B cell (primary cell): ENCODE measurements around the gene TPST2. TPM values are rescaled to one million over a fixed set of nuclear protein-coding genes. Genes with fewer than 3 reads are reported as not detected.

Source experiments
- ATAC-seq: fragments of 200-7000 bp; cut with Tn5 transposase; one replicate; pipeline ENCODE4 v1.10.0; 2021; ENCODE audit warnings: low read depth, mild to moderate bottlenecking, moderate number of reproducible peaks, moderate library complexity
- CTCF ChIA-PET: fragments of 350-600 bp; sonication (Branson Sonifier 250); formaldehyde crosslinking; loops from one replicate; lab custom pipeline; 2021; ENCODE audit warnings: antibody characterized with exemption, inconsistent platforms; lab: Charles Lee
- POLR2A ChIA-PET: fragments of 350-600 bp; sonication (Branson Sonifier 250); formaldehyde crosslinking; loops from one replicate; lab custom pipeline; 2021; ENCODE audit warnings: antibody characterized with exemption; lab: Charles Lee
- DNase-seq: peaks from one replicate; pipeline ENCODE4 v3.0.0; 2013
- H2AFZ ChIP-seq: 2 replicates; pipeline ENCODE4 v1.6.1; 2012; ENCODE audit warnings: mild to moderate bottlenecking, low read depth, low read length; ENCODE audit not compliant: insufficient read depth, poor library complexity, severe bottlenecking
- H3K27ac ChIP-seq, 2 donors: 1 replicate in 1 of 2; 2 replicates in 1 of 2; pipeline ENCODE4 v1.5.1; 2012 to 2013; ENCODE audit warnings: low read length in 2 of 2, mild to moderate bottlenecking in 2 of 2, moderate library complexity in 1 of 2
- H3K27me3 ChIP-seq, 4 experiments: fragments of 200-600 bp in 1 of 4; sonication (generic) in 1 of 4; replicated peaks in 1 of 4; 1 replicate in 2 of 4; 2 replicates in 2 of 4; pipeline versions ENCODE4 v1.6.1 to v1.7.0; 2013 to 2016; ENCODE audit warnings: low read length in 3 of 4, mild to moderate bottlenecking in 2 of 4, mixed read lengths in 1 of 4, moderate library complexity in 1 of 4; ENCODE audit not compliant: insufficient read depth in 4 of 4, control insufficient read depth in 3 of 4; ENCODE audit errors: control extremely low read depth in 1 of 4
- H3K36me3 ChIP-seq, 2 experiments: replicated peaks in 1 of 2; 1 replicate in 1 of 2; 2 replicates in 1 of 2; pipeline versions ENCODE4 v1.6.1 to v1.7.1; 2013; ENCODE audit warnings: low read length in 1 of 2; ENCODE audit not compliant: insufficient read depth in 2 of 2, control insufficient read depth in 1 of 2; ENCODE audit errors: control extremely low read depth in 1 of 2, extremely low read depth in 1 of 2
- H3K4me1 ChIP-seq, 2 donors: fragments of 200-600 bp in 1 of 2; sonication (generic) in 1 of 2; 1 replicate in 1 of 2; 2 replicates in 1 of 2; pipeline versions ENCODE4 v1.5.1 to v1.6.1; 2013 to 2017; ENCODE audit warnings: low read length in 2 of 2; ENCODE audit not compliant: control insufficient read depth in 2 of 2, insufficient read depth in 2 of 2
- H3K4me2 ChIP-seq: replicated peaks from 2 replicates; pipeline ENCODE3; 2012; ENCODE audit warnings: mild to moderate bottlenecking, low read depth, low read length; ENCODE audit not compliant: poor library complexity, severe bottlenecking
- H3K4me3 ChIP-seq, 5 experiments: fragments of 200-600 bp in 1 of 5; sonication (generic) in 1 of 5; 1 replicate in 3 of 5; 2 replicates in 2 of 5; pipeline versions ENCODE4 v1.5.1 to v1.7.0; 2011 to 2016; ENCODE audit warnings: low read length in 4 of 5, mild to moderate bottlenecking in 4 of 5, low read depth in 2 of 5, control low read depth in 1 of 5, moderate library complexity in 1 of 5; ENCODE audit not compliant: insufficient read depth in 1 of 5; ENCODE audit errors: control extremely low read depth in 1 of 5, extremely low read depth in 1 of 5
- H3K79me2 ChIP-seq: fragments of 200-600 bp; sonication (generic); one replicate; pipeline ENCODE4 v1.6.0; 2016; ENCODE audit warnings: low read length; ENCODE audit not compliant: control insufficient read depth, insufficient read depth
- H3K9ac ChIP-seq: fragments of 200-600 bp; sonication (generic); 2 replicates; pipeline ENCODE4 v1.6.1; 2017; ENCODE audit warnings: mild to moderate bottlenecking, low read length, moderate library complexity
- H3K9me3 ChIP-seq, 3 donors: one replicate each; pipeline versions ENCODE4 v1.6.1 to v1.7.1; 2013; ENCODE audit warnings: low read length in 2 of 3; ENCODE audit not compliant: control insufficient read depth in 2 of 3, insufficient read depth in 1 of 3; ENCODE audit errors: control extremely low read depth in 1 of 3
- H4K20me1 ChIP-seq: 2 replicates; pipeline ENCODE4 v1.6.0; 2012; ENCODE audit warnings: mild to moderate bottlenecking, low read length; ENCODE audit not compliant: insufficient read depth, control insufficient read depth, poor library complexity, severe bottlenecking
- H3K27ac Mint-ChIP-seq: one replicate; pipeline ENCODE4 v1.8.0; 2021; ENCODE audit warnings: mixed read lengths
- H3K27me3 Mint-ChIP-seq: one replicate; pipeline ENCODE4 v1.8.0; 2021; ENCODE audit warnings: mixed read lengths
- H3K4me1 Mint-ChIP-seq: one replicate; pipeline ENCODE4 v1.8.0; 2021; ENCODE audit warnings: mixed read lengths
- H3K4me3 Mint-ChIP-seq: one replicate; pipeline ENCODE4 v1.8.0; 2021; ENCODE audit warnings: mixed read lengths
- H3K9me3 Mint-ChIP-seq: one replicate; pipeline ENCODE4 v1.8.0; 2022; ENCODE audit warnings: mixed read lengths; ENCODE audit not compliant: insufficient read depth
- CTCF ChIP-seq: fragments of 200-600 bp; IDR thresholded peaks from one replicate; pipeline ENCODE4 v1.8.0; 2022; ENCODE audit warnings: antibody characterized with exemption, mild to moderate bottlenecking
- EZH2 ChIP-seq: IDR thresholded peaks from 2 replicates; pipeline ENCODE4 v1.6.1; 2012; ENCODE audit warnings: borderline replicate concordance, low read depth, mild to moderate bottlenecking, moderate library complexity, low read length; ENCODE audit not compliant: insufficient read depth, poor library complexity, severe bottlenecking
- WGBS: methylation state at CpG from one replicate; pipeline ENCODE4 v1.1.5; 2013; ENCODE audit warnings: missing lambda C conversion rate; ENCODE audit not compliant: insufficient coverage; 5-methylcytosine and 5-hydroxymethylcytosine counted together
- intact Hi-C: fragments of 100-400 bp; cut with micrococcal nuclease; formaldehyde crosslinking; loops from one replicate; pipeline ENCODE4 v1.10.0; 2022
- polyA plus RNA-seq: library from polyadenylated mRNA; depleted of rRNA; stranded (reverse); fragments of >200 nt; gene quantifications from 2 replicates; pipeline ENCODE4 v1.2.3, GENCODE V29; 2012
- total RNA-seq, 2 donors: library from RNA; stranded (reverse); fragments of 120-200 nt in 1 of 2; gene quantifications; 1 replicate in 1 of 2; 2 replicates in 1 of 2; pipeline versions ENCODE4 v1.2.3 to v1.2.4, GENCODE V29; 2013 to 2022

TPST2 gene
- total and polyA plus RNA-seq, 2 donors (not counting 1 experiment from before 2014, with no cell fraction given): 16.6 to 43.1 TPM

- Histone ChIP-seq H3K4me3 (no peak overlapping the region), H3K9ac (no peak overlapping the region), H3K4me1 (peaks cover 7 to 14% of the 10 kb centered on the region in 2 donors), H3K9me3 (no peaks in the 10 kb centered on the region), H3K27me3 (peaks cover 0 to 3% (median 0%) of the 10 kb centered on the region in 4 experiments), H3K36me3 (no peaks in the 10 kb centered on the region), H3K27ac (no peak overlapping the region), H2AFZ (no peak overlapping the region), H3K4me2 (no peak overlapping the region), H4K20me1 (no peaks in the 10 kb centered on the region), H3K79me2 (no peaks in the 10 kb centered on the region)
- H3K27me3 Mint-ChIP-seq: peaks cover 6% of the 10 kb centered on the region
- POLR2A ChIA-PET: no interaction called here
- DNase-seq: no peak
- no CpG with 5 or more reads among the region's 2 CpGs for WGBS
- no peak overlapping the region for H3K4me3 Mint-ChIP-seq
- no peak for TF ChIP-seq EZH2
- no peak for TF ChIP-seq CTCF
- H3K27ac Mint-ChIP-seq: no peak overlapping the region
- ATAC-seq: no peak
- CTCF ChIA-PET: interaction anchor here (1.0 kb wide), 1 partner anchor 36 kb away, joined by 4 read pairs; no protein-coding TSS in a partner anchor
- intact Hi-C loops: no loop called here
- H3K9me3 Mint-ChIP-seq: no peaks in the 10 kb centered on the region
- peaks cover 19% of the 10 kb centered on the region for H3K4me1 Mint-ChIP-seq
These were observed 18.2 kb upstream of the TPST2 start for GRCh38 chr22:26608129-26608528.

- Histone ChIP-seq H3K4me3 (no peak overlapping the region), H3K9me3 (no peaks in the 10 kb centered on the region), H4K20me1 (no peaks in the 10 kb centered on the region), H2AFZ (no peak overlapping the region), H3K4me1 (peaks cover 7 to 14% of the 10 kb centered on the region in 2 donors), H3K27me3 (peaks cover 0 to 3% (median 0%) of the 10 kb centered on the region in 4 experiments), H3K79me2 (no peaks in the 10 kb centered on the region), H3K4me2 (no peak overlapping the region), H3K27ac (no peak overlapping the region), H3K36me3 (no peaks in the 10 kb centered on the region), H3K9ac (no peak overlapping the region)
- Mint-ChIP-seq H3K27ac (no peak overlapping the region), H3K4me3 (no peak overlapping the region), H3K27me3 (no peaks in the 10 kb centered on the region), H3K4me1 (peaks cover 17% of the 10 kb centered on the region), H3K9me3 (no peaks in the 10 kb centered on the region)
- no peak for TF ChIP-seq EZH2
- TF ChIP-seq CTCF: no peak
- ChIA-PET POLR2A (no interaction called here), CTCF (interaction anchor here (0.6 to 1.2 kb wide), 2 partner anchors 10 to 23 kb away, joined by 3 read pairs; no protein-coding TSS in a partner anchor)
- ATAC-seq: no peak
- WGBS: 100% methylated on average over 1 of the region's 4 CpGs
- intact Hi-C loops: no loop called here
- no peak for DNase-seq
These were observed 16.7 kb upstream of the TPST2 start for GRCh38 chr22:26606611-26607010.
